Ishikawa (cell line): ENCODE measurements around the gene CSF2.

Experiments used
- EP300 ChIP-seq: IDR thresholded peaks from 2 replicates; pipeline ENCODE4 v1.6.1; 2012; ENCODE audit warnings: borderline replicate concordance
- NFIC ChIP-seq: IDR thresholded peaks from 2 replicates; pipeline ENCODE4 v1.6.1; 2012
- REST ChIP-seq: IDR thresholded peaks from 2 replicates; pipeline ENCODE4 v1.6.1; 2012; ENCODE audit warnings: low read depth, mild to moderate bottlenecking
- YY1 ChIP-seq: IDR thresholded peaks from 2 replicates; pipeline ENCODE4 v1.6.1; 2012; ENCODE audit warnings: low read depth
- ZBTB7A ChIP-seq: IDR thresholded peaks from 2 replicates; pipeline ENCODE4 v1.6.1; 2012; ENCODE audit warnings: low read depth

GRCh38 chr5:132069994-132070393 lies 3.6 kb upstream of the CSF2 start:
- TF ChIP-seq REST, result no peak
- TF ChIP-seq NFIC, result no peak
- TF ChIP-seq ZBTB7A, result no peak
- no peak for TF ChIP-seq EP300
- TF ChIP-seq YY1, result no peak
